Measurements from ENCODE around the gene CDH13. TPM values are rescaled to one million over a fixed set of nuclear protein-coding genes. Genes with fewer than 3 reads are reported as not detected.

The CDH13 gene
- total RNA-seq, 1 experiment from 2014 or later = 49.3 TPM

GRCh38 chr16:83602761-83603722, 976.3 kb downstream of the CDH13 start:
- no peak overlapping the region for H3K4me3 Mint-ChIP-seq (ENCODE audit: unreplicated experiment)
- no peaks in the 10 kb centered on the region for H3K4me1 Mint-ChIP-seq (ENCODE audit: insufficient read depth, unreplicated experiment)
- no peak for DNase-seq (ENCODE audit: unreplicated experiment)
- no peak overlapping the region for H3K27ac Mint-ChIP-seq (ENCODE audit: low read depth, unreplicated experiment)
- intact Hi-C loops (cut with micrococcal nuclease) = no loop called here
- no peaks in the 10 kb centered on the region for H3K27me3 Mint-ChIP-seq (ENCODE audit: insufficient read depth, unreplicated experiment)
- no TSS peak for BruUV-seq (replicated peaks)
- ChIA-PET POLR2A (no interaction called here), CTCF (no interaction called here)
- no peak for TF ChIP-seq CTCF (IDR thresholded peaks at IDR 0.05; ENCODE audit: unreplicated experiment)
- no peaks in the 10 kb centered on the region for H3K9me3 Mint-ChIP-seq (ENCODE audit: unreplicated experiment)
- H3K36me3 Mint-ChIP-seq (ENCODE audit: insufficient read depth, unreplicated experiment) = no peaks in the 10 kb centered on the region

- ChIA-PET POLR2A (no interaction called here), CTCF (interaction anchor here (0.5 kb wide), 1 partner anchor 708 kb away, joined by 3 read pairs; no protein-coding TSS in a partner anchor)
- Mint-ChIP-seq H3K27me3 (ENCODE audit: insufficient read depth, unreplicated experiment) (no peaks in the 10 kb centered on the region), H3K9me3 (ENCODE audit: unreplicated experiment) (no peaks in the 10 kb centered on the region), H3K36me3 (ENCODE audit: insufficient read depth, unreplicated experiment) (no peaks in the 10 kb centered on the region), H3K27ac (ENCODE audit: low read depth, unreplicated experiment) (no peak overlapping the region), H3K4me1 (ENCODE audit: insufficient read depth, unreplicated experiment) (no peaks in the 10 kb centered on the region), H3K4me3 (ENCODE audit: unreplicated experiment) (no peak overlapping the region)
- DNase-seq (ENCODE audit: unreplicated experiment) = no peak
- intact Hi-C loops (cut with micrococcal nuclease) = no loop called here
- TF ChIP-seq CTCF (IDR thresholded peaks at IDR 0.05; ENCODE audit: unreplicated experiment) = no peak
- BruUV-seq (replicated peaks) = no TSS peak
These were observed 977.2 kb downstream of the CDH13 start for GRCh38 chr16:83603723-83604570.

GRCh38 chr16:83606486-83607030, 979.8 kb downstream of the CDH13 start:
- POLR2A ChIA-PET = no interaction called here
- CTCF ChIA-PET = no interaction called here
- peaks cover 8% of the 10 kb centered on the region for H3K9me3 Mint-ChIP-seq (ENCODE audit: unreplicated experiment)
- no peak for TF ChIP-seq CTCF (IDR thresholded peaks at IDR 0.05; ENCODE audit: unreplicated experiment)
- H3K4me1 Mint-ChIP-seq (ENCODE audit: insufficient read depth, unreplicated experiment) = no peaks in the 10 kb centered on the region
- BruUV-seq (replicated peaks) = no TSS peak
- no peak overlapping the region for H3K4me3 Mint-ChIP-seq (ENCODE audit: unreplicated experiment)
- intact Hi-C loops (cut with micrococcal nuclease) = no loop called here
- H3K27me3 Mint-ChIP-seq (ENCODE audit: insufficient read depth, unreplicated experiment) = no peaks in the 10 kb centered on the region
- H3K36me3 Mint-ChIP-seq (ENCODE audit: insufficient read depth, unreplicated experiment) = no peaks in the 10 kb centered on the region
- H3K27ac Mint-ChIP-seq (ENCODE audit: low read depth, unreplicated experiment) = no peak overlapping the region
- DNase-seq (ENCODE audit: unreplicated experiment) = no peak

- Mint-ChIP-seq H3K27ac (ENCODE audit: low read depth, unreplicated experiment) (no peak overlapping the region), H3K36me3 (ENCODE audit: insufficient read depth, unreplicated experiment) (no peaks in the 10 kb centered on the region), H3K27me3 (ENCODE audit: insufficient read depth, unreplicated experiment) (no peaks in the 10 kb centered on the region), H3K9me3 (ENCODE audit: unreplicated experiment) (peaks cover 25% of the 10 kb centered on the region), H3K4me1 (ENCODE audit: insufficient read depth, unreplicated experiment) (no peaks in the 10 kb centered on the region), H3K4me3 (ENCODE audit: unreplicated experiment) (no peak overlapping the region)
- intact Hi-C loops (cut with micrococcal nuclease) = no loop called here
- ChIA-PET CTCF (no interaction called here), POLR2A (no interaction called here)
- no peak for DNase-seq (ENCODE audit: unreplicated experiment)
- no peak for TF ChIP-seq CTCF (IDR thresholded peaks at IDR 0.05; ENCODE audit: unreplicated experiment)
- no TSS peak for BruUV-seq (replicated peaks)
These were observed 982.4 kb downstream of the CDH13 start for GRCh38 chr16:83609178-83609577.

Data from MCF 10A (cell line).